Measurements from ENCODE around the gene SRPK1.
"Not testable (repeated sequence)": the region's sequence is repeated elsewhere in the genome, so short reads cannot be mapped to it uniquely, and the experiment has no call there.

SRPK1 gene

GRCh38 chr6:35955071-35955470 is 34.2 kb upstream of the SRPK1 start:
- Histone ChIP-seq H3K27me3 (replicated peaks; ENCODE audit: control insufficient read depth, insufficient read depth, low read length, poor library complexity, severe bottlenecking) (no peaks in the 10 kb centered on the region), H3K9me3 (ENCODE audit: control insufficient read depth, low read length) (no peaks in the 10 kb centered on the region), H3K27ac (ENCODE audit: insufficient read depth, low read length, poor library complexity, severe bottlenecking) (no peak overlapping the region), H3K36me3 (ENCODE audit: control insufficient read depth, insufficient read depth, low read length) (no peaks in the 10 kb centered on the region), H3K4me1 (ENCODE audit: control insufficient read depth, insufficient read depth, low read length, poor library complexity, severe bottlenecking) (no peaks in the 10 kb centered on the region), H3K4me3 (ENCODE audit: insufficient read depth, low read depth, low read length, poor library complexity, severe bottlenecking) (no peak overlapping the region)
- no peak for DNase-seq

GRCh38 chr6:35954333-35954732 is 33.4 kb upstream of the SRPK1 start:
- Histone ChIP-seq H3K27ac (ENCODE audit: insufficient read depth, low read length, poor library complexity, severe bottlenecking) (no peak overlapping the region), H3K4me3 (ENCODE audit: insufficient read depth, low read depth, low read length, poor library complexity, severe bottlenecking) (no peak overlapping the region), H3K9me3 (ENCODE audit: control insufficient read depth, low read length) (no peaks in the 10 kb centered on the region), H3K36me3 (ENCODE audit: control insufficient read depth, insufficient read depth, low read length) (no peaks in the 10 kb centered on the region), H3K27me3 (replicated peaks; ENCODE audit: control insufficient read depth, insufficient read depth, low read length, poor library complexity, severe bottlenecking) (no peaks in the 10 kb centered on the region), H3K4me1 (ENCODE audit: control insufficient read depth, insufficient read depth, low read length, poor library complexity, severe bottlenecking) (no peaks in the 10 kb centered on the region)
- no peak for DNase-seq

- Histone ChIP-seq H3K4me3 (ENCODE audit: insufficient read depth, low read depth, low read length, poor library complexity, severe bottlenecking) (no peak overlapping the region), H3K9me3 (ENCODE audit: control insufficient read depth, low read length) (no peaks in the 10 kb centered on the region), H3K27ac (ENCODE audit: insufficient read depth, low read length, poor library complexity, severe bottlenecking) (no peak overlapping the region), H3K27me3 (replicated peaks; ENCODE audit: control insufficient read depth, insufficient read depth, low read length, poor library complexity, severe bottlenecking) (no peaks in the 10 kb centered on the region), H3K36me3 (ENCODE audit: control insufficient read depth, insufficient read depth, low read length) (no peaks in the 10 kb centered on the region), H3K4me1 (ENCODE audit: control insufficient read depth, insufficient read depth, low read length, poor library complexity, severe bottlenecking) (no peaks in the 10 kb centered on the region)
- no peak for DNase-seq
Observed at GRCh38 chr6:35948725-35949124, 27.8 kb upstream of the SRPK1 start.

GRCh38 chr6:35945650-35946025 is 24.7 kb upstream of the SRPK1 start:
- H3K9me3 ChIP-seq (ENCODE audit: control insufficient read depth, low read length): no peaks in the 10 kb centered on the region
- H3K4me3 ChIP-seq (ENCODE audit: insufficient read depth, low read depth, low read length, poor library complexity, severe bottlenecking): no peak overlapping the region
- H3K4me1 ChIP-seq (ENCODE audit: control insufficient read depth, insufficient read depth, low read length, poor library complexity, severe bottlenecking): no peaks in the 10 kb centered on the region
- H3K27me3 ChIP-seq (replicated peaks; ENCODE audit: control insufficient read depth, insufficient read depth, low read length, poor library complexity, severe bottlenecking): no peaks in the 10 kb centered on the region
- H3K36me3 ChIP-seq (ENCODE audit: control insufficient read depth, insufficient read depth, low read length): no peaks in the 10 kb centered on the region
- no peak for DNase-seq
- H3K27ac ChIP-seq (ENCODE audit: insufficient read depth, low read length, poor library complexity, severe bottlenecking): no peak overlapping the region

- H3K36me3 ChIP-seq (ENCODE audit: control insufficient read depth, insufficient read depth, low read length): no peaks in the 10 kb centered on the region
- no peaks in the 10 kb centered on the region for H3K9me3 ChIP-seq (ENCODE audit: control insufficient read depth, low read length)
- H3K27me3 ChIP-seq (replicated peaks; ENCODE audit: control insufficient read depth, insufficient read depth, low read length, poor library complexity, severe bottlenecking): no peaks in the 10 kb centered on the region
- H3K4me3 ChIP-seq (ENCODE audit: insufficient read depth, low read depth, low read length, poor library complexity, severe bottlenecking): no peak overlapping the region
- H3K27ac ChIP-seq (ENCODE audit: insufficient read depth, low read length, poor library complexity, severe bottlenecking): no peak overlapping the region
- H3K4me1 ChIP-seq (ENCODE audit: control insufficient read depth, insufficient read depth, low read length, poor library complexity, severe bottlenecking): no peaks in the 10 kb centered on the region
- no peak for DNase-seq
Observed at GRCh38 chr6:35943390-35943789, 22.5 kb upstream of the SRPK1 start.

GRCh38 chr6:35942355-35942754 is 21.5 kb upstream of the SRPK1 start:
- Histone ChIP-seq H3K36me3 (ENCODE audit: control insufficient read depth, insufficient read depth, low read length) (no peaks in the 10 kb centered on the region), H3K27me3 (replicated peaks; ENCODE audit: control insufficient read depth, insufficient read depth, low read length, poor library complexity, severe bottlenecking) (no peaks in the 10 kb centered on the region), H3K27ac (ENCODE audit: insufficient read depth, low read length, poor library complexity, severe bottlenecking) (no peak overlapping the region), H3K4me3 (ENCODE audit: insufficient read depth, low read depth, low read length, poor library complexity, severe bottlenecking) (no peak overlapping the region), H3K4me1 (ENCODE audit: control insufficient read depth, insufficient read depth, low read length, poor library complexity, severe bottlenecking) (no peaks in the 10 kb centered on the region), H3K9me3 (ENCODE audit: control insufficient read depth, low read length) (no peaks in the 10 kb centered on the region)
- no peak for DNase-seq

- not testable (repeated sequence) for H3K36me3 ChIP-seq (ENCODE audit: control insufficient read depth, insufficient read depth, low read length); H3K9me3 ChIP-seq (ENCODE audit: control insufficient read depth, low read length); H3K4me3 ChIP-seq (ENCODE audit: insufficient read depth, low read depth, low read length, poor library complexity, severe bottlenecking); DNase-seq; H3K27ac ChIP-seq (ENCODE audit: insufficient read depth, low read length, poor library complexity, severe bottlenecking); H3K4me1 ChIP-seq (ENCODE audit: control insufficient read depth, insufficient read depth, low read length, poor library complexity, severe bottlenecking); H3K27me3 ChIP-seq (replicated peaks; ENCODE audit: control insufficient read depth, insufficient read depth, low read length, poor library complexity, severe bottlenecking)
Observed at GRCh38 chr6:35941170-35941569, 20.3 kb upstream of the SRPK1 start.

- H3K4me1 ChIP-seq (ENCODE audit: control insufficient read depth, insufficient read depth, low read length, poor library complexity, severe bottlenecking); DNase-seq; H3K36me3 ChIP-seq (ENCODE audit: control insufficient read depth, insufficient read depth, low read length); H3K9me3 ChIP-seq (ENCODE audit: control insufficient read depth, low read length); H3K27me3 ChIP-seq (replicated peaks; ENCODE audit: control insufficient read depth, insufficient read depth, low read length, poor library complexity, severe bottlenecking); H3K4me3 ChIP-seq (ENCODE audit: insufficient read depth, low read depth, low read length, poor library complexity, severe bottlenecking); H3K27ac ChIP-seq (ENCODE audit: insufficient read depth, low read length, poor library complexity, severe bottlenecking): not testable (repeated sequence)
Observed at GRCh38 chr6:35940014-35940413, 19.1 kb upstream of the SRPK1 start.

GRCh38 chr6:35939259-35939658 is 18.4 kb upstream of the SRPK1 start:
- not testable (repeated sequence) for H3K4me3 ChIP-seq (ENCODE audit: insufficient read depth, low read depth, low read length, poor library complexity, severe bottlenecking); H3K36me3 ChIP-seq (ENCODE audit: control insufficient read depth, insufficient read depth, low read length); DNase-seq; H3K9me3 ChIP-seq (ENCODE audit: control insufficient read depth, low read length); H3K4me1 ChIP-seq (ENCODE audit: control insufficient read depth, insufficient read depth, low read length, poor library complexity, severe bottlenecking); H3K27me3 ChIP-seq (replicated peaks; ENCODE audit: control insufficient read depth, insufficient read depth, low read length, poor library complexity, severe bottlenecking); H3K27ac ChIP-seq (ENCODE audit: insufficient read depth, low read length, poor library complexity, severe bottlenecking)

GRCh38 chr6:35936681-35937359 is 15.9 kb upstream of the SRPK1 start:
- no peak for DNase-seq
- no peaks in the 10 kb centered on the region for H3K27me3 ChIP-seq (replicated peaks; ENCODE audit: control insufficient read depth, insufficient read depth, low read length, poor library complexity, severe bottlenecking)
- no peak overlapping the region for H3K27ac ChIP-seq (ENCODE audit: insufficient read depth, low read length, poor library complexity, severe bottlenecking)
- no peaks in the 10 kb centered on the region for H3K36me3 ChIP-seq (ENCODE audit: control insufficient read depth, insufficient read depth, low read length)
- H3K9me3 ChIP-seq (ENCODE audit: control insufficient read depth, low read length): no peaks in the 10 kb centered on the region
- H3K4me1 ChIP-seq (ENCODE audit: control insufficient read depth, insufficient read depth, low read length, poor library complexity, severe bottlenecking): no peaks in the 10 kb centered on the region
- H3K4me3 ChIP-seq (ENCODE audit: insufficient read depth, low read depth, low read length, poor library complexity, severe bottlenecking): no peak overlapping the region

Measured in effector memory CD4-positive, alpha-beta T cell (primary cell).